Breast epithelium (tissue), 4 donors: ENCODE data around the gene CTNNA3. TPM values are rescaled to one million over a fixed set of nuclear protein-coding genes. Genes with fewer than 3 reads are reported as not detected.

Source experiments
- DNase-seq, 2 donors: peaks; one replicate each; pipeline ENCODE4 v3.0.0-alpha.2; 2019; ENCODE audit warnings: low spot score in 2 of 2
- H3K27ac ChIP-seq, 2 donors: fragments of 200-600 bp; sonication (generic) in 1 of 2; one replicate each; pipeline ENCODE4 v1.5.1; 2016 to 2019; ENCODE audit warnings: mild to moderate bottlenecking in 1 of 2
- H3K27me3 ChIP-seq, 2 donors: fragments of 200-600 bp; sonication (generic) in 1 of 2; one replicate each; pipeline versions ENCODE4 v1.5.1 to v1.6.0; 2017 to 2019; ENCODE audit warnings: control low read depth in 1 of 2, mild to moderate bottlenecking in 1 of 2
- H3K36me3 ChIP-seq: fragments of 200-600 bp; one replicate; pipeline ENCODE4 v1.5.1; 2019
- H3K4me1 ChIP-seq, 2 donors: fragments of 200-600 bp; sonication (generic); one replicate each; pipeline ENCODE4 v1.5.1; 2016 to 2019; ENCODE audit warnings: control low read depth in 1 of 2
- H3K4me3 ChIP-seq, 3 donors: fragments of 200-600 bp; sonication (generic); 1 replicate in 2 of 3; 2 replicates in 1 of 3; pipeline ENCODE4 v1.5.1; 2016 to 2019; ENCODE audit warnings: mild to moderate bottlenecking in 3 of 3, moderate library complexity in 2 of 3
- H3K9me3 ChIP-seq, 2 donors: fragments of 200-600 bp; sonication (generic) in 1 of 2; one replicate each; pipeline ENCODE4 v1.5.1; 2016 to 2019; ENCODE audit warnings: control low read depth in 1 of 2
- CTCF ChIP-seq, 3 donors: fragments of 450-650 bp; IDR thresholded peaks; one replicate each; pipeline ENCODE4 v1.5.1; 2016 to 2017; ENCODE audit warnings: antibody characterized with exemption in 3 of 3, mild to moderate bottlenecking in 3 of 3, moderate library complexity in 3 of 3
- POLR2A ChIP-seq: fragments of 450-650 bp; IDR thresholded peaks from one replicate; pipeline ENCODE4 v1.6.1; 2016; ENCODE audit warnings: antibody characterized with exemption, mild to moderate bottlenecking, moderate library complexity
- POLR2AphosphoS5 ChIP-seq, 3 donors: sonication (generic); formaldehyde crosslinking; IDR thresholded peaks; one replicate each; pipeline ENCODE4 v1.6.1; 2017; ENCODE audit warnings: antibody characterized with exemption in 3 of 3
- intact Hi-C: fragments of 100-400 bp; cut with DNase I; formaldehyde crosslinking; loops from one replicate; pipeline ENCODE4 v1.15.1; 2023; ENCODE audit warnings: low total_unique reads
- total RNA-seq, 3 donors: library from RNA; depleted of rRNA; stranded (reverse); fragments of >200 nt; gene quantifications; one replicate each; pipeline ENCODE4 v1.1.0, GENCODE V29; 2016

The CTNNA3 gene
- total RNA-seq, 3 donors from 2014 or later: 0.33 to 1.1 (median 0.59) TPM

DNA sequence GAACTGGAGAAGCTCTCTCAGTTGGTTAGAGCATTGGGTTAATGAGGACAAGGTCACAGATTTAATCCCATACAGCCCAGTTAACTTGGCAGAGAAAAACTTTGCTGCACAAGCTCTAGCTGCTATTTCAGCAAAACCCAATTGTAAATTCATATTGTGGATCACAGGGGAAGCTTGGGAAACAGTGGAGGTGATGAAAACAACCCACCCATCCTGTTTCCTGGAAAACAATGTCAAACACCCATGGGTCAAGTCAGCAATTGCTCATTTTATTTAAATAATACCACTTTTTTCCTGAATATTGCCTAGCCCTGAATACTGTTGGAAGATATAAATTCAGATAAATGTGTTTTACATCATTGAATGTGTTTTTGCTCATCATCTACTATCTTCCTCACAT, 1670.8 kb downstream of the CTNNA3 start:
- no peak for TF ChIP-seq CTCF (IDR thresholded peaks at IDR 0.05)
- TF ChIP-seq POLR2AphosphoS5 (IDR thresholded peaks at IDR 0.05): no peak
- no peak for TF ChIP-seq POLR2A
- H3K4me3 ChIP-seq: no peak overlapping the region
- no peaks in the 10 kb centered on the region for H3K36me3 ChIP-seq
- no peaks in the 10 kb centered on the region for H3K4me1 ChIP-seq
- intact Hi-C loops: no loop called here
- no peaks in the 10 kb centered on the region for H3K9me3 ChIP-seq
- H3K27me3 ChIP-seq: no peaks in the 10 kb centered on the region
- no peak for DNase-seq
- H3K27ac ChIP-seq: no peak overlapping the region

DNA sequence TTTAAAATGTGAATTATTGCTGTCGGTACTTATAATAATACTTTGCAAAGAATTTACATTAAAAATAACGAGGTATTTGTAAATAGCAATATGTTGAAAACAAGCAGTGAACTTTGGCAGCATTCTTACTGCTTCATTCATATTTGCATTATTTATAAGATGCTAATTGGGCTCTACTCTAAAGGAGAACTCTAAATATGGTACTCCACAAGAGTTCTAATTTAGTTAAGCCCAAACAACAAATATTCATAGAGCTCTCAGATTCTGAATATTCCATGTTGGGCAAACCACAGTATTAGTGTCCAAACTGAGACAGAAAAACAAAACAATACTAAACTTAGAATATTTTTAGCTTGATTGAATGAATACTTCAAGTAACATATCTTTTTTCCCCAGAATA, 1674.6 kb downstream of the CTNNA3 start:
- TF ChIP-seq CTCF (IDR thresholded peaks at IDR 0.05) (no peak), POLR2A (no peak), POLR2AphosphoS5 (IDR thresholded peaks at IDR 0.05) (no peak)
- DNase-seq: no peak
- Histone ChIP-seq H3K4me3 (no peak overlapping the region), H3K27ac (no peak overlapping the region), H3K9me3 (no peaks in the 10 kb centered on the region), H3K27me3 (no peaks in the 10 kb centered on the region), H3K4me1 (no peaks in the 10 kb centered on the region), H3K36me3 (no peaks in the 10 kb centered on the region)
- intact Hi-C loops: no loop called here

- Histone ChIP-seq H3K9me3 (no peaks in the 10 kb centered on the region), H3K27ac (no peak overlapping the region), H3K4me3 (no peak overlapping the region), H3K27me3 (no peaks in the 10 kb centered on the region), H3K36me3 (no peaks in the 10 kb centered on the region), H3K4me1 (no peaks in the 10 kb centered on the region)
- intact Hi-C loops: no loop called here
- TF ChIP-seq CTCF (IDR thresholded peaks at IDR 0.05): no peak
- no peak for TF ChIP-seq POLR2AphosphoS5 (IDR thresholded peaks at IDR 0.05)
- TF ChIP-seq POLR2A: no peak
- DNase-seq: no peak
Observed at GRCh38 chr10:66008221-66008620, 1687.8 kb downstream of the CTNNA3 start.

DNA sequence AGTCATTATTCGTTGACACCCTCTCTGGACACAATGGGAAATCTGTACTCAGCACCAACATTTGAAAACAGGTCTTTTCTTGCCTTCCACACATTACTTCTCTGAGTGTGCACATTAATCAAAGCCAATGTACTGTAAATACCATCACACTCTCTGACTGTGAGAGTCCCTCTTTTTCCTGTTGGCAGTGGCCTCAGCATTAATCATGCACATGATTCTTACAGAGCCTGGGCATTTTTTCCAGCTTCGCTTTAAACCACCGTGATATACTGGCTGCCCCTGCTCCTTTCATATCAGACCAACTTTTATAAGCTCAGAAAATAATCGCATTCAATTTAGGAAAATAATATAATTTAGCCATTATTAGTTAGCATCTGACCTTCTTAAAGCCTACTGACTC, 1689.6 kb downstream of the CTNNA3 start:
- TF ChIP-seq CTCF (IDR thresholded peaks at IDR 0.05): no peak
- no peaks in the 10 kb centered on the region for H3K27me3 ChIP-seq
- H3K4me1 ChIP-seq: no peaks in the 10 kb centered on the region
- H3K36me3 ChIP-seq: no peaks in the 10 kb centered on the region
- no peak for DNase-seq
- intact Hi-C loops: no loop called here
- H3K4me3 ChIP-seq: no peak overlapping the region
- no peak overlapping the region for H3K27ac ChIP-seq
- no peaks in the 10 kb centered on the region for H3K9me3 ChIP-seq

DNA sequence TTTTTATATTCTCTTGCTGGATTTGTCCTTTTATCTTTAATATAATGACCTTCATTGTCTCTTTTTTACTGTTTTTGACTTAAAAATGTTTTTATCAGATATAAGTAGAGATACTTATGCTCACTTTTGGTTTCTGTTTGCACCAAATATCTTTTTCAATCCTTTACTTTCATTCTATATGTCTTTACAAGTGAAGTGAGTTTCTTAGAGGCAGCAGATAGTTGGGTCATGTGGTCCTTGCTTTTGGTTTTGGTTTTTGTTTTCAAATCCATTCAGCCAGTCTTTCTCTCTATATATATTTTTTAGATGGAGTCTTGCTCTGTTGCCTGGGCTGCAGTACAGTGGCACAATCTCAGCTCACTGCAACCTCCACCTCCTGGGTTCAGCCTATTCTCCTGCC, 1702.5 kb downstream of the CTNNA3 start:
- intact Hi-C loops: no loop called here
- H3K27ac ChIP-seq: no peak overlapping the region
- H3K9me3 ChIP-seq: peaks cover 5 to 14% of the 10 kb centered on the region in 2 donors
- H3K36me3 ChIP-seq: no peaks in the 10 kb centered on the region
- no peak overlapping the region for H3K4me3 ChIP-seq
- TF ChIP-seq POLR2AphosphoS5 (IDR thresholded peaks at IDR 0.05) (no peak), CTCF (IDR thresholded peaks at IDR 0.05) (no peak), POLR2A (no peak)
- no peaks in the 10 kb centered on the region for H3K27me3 ChIP-seq
- no peaks in the 10 kb centered on the region for H3K4me1 ChIP-seq
- no peak for DNase-seq
